Smooth muscle cell (in vitro differentiated cells): ENCODE measurements around the gene NSMCE1. TPM values are rescaled to one million over a fixed set of nuclear protein-coding genes. Genes with fewer than 3 reads are reported as not detected.
"Not testable (repeated sequence)": the region's sequence is repeated elsewhere in the genome, so short reads cannot be mapped to it uniquely, and the experiment has no call there.

Source experiments
- DNase-seq: peaks from one replicate; lab custom pipeline; 2025; ENCODE audit not compliant: unreplicated experiment; lab: John Stamatoyannopoulos, UW
- H2AFZ ChIP-seq: fragments of 200-600 bp; sonication (generic); 2 replicates; pipeline ENCODE4 v1.6.0; 2016; ENCODE audit warnings: antibody characterized with exemption, low read depth, mild to moderate bottlenecking
- H3F3A ChIP-seq: fragments of 200-600 bp; sonication (generic); 2 replicates; pipeline ENCODE4 v1.6.0; 2017; ENCODE audit warnings: antibody characterized with exemption, low read depth
- H3K27ac ChIP-seq: fragments of 200-600 bp; sonication (generic); 2 replicates; pipeline ENCODE4 v1.5.1; 2016; ENCODE audit warnings: low read depth, mild to moderate bottlenecking
- H3K27me3 ChIP-seq: fragments of 200-600 bp; sonication (generic); 2 replicates; pipeline ENCODE4 v1.6.1; 2016; ENCODE audit warnings: low read depth, mild to moderate bottlenecking
- H3K36me3 ChIP-seq: fragments of 200-600 bp; sonication (generic); 2 replicates; pipeline ENCODE4 v1.5.1; 2016; ENCODE audit warnings: low read depth
- H3K4me1 ChIP-seq: fragments of 200-600 bp; sonication (generic); 2 replicates; pipeline ENCODE4 v1.5.1; 2016; ENCODE audit warnings: low read depth
- H3K4me2 ChIP-seq: fragments of 200-600 bp; sonication (generic); 2 replicates; pipeline ENCODE4 v1.6.0; 2016; ENCODE audit warnings: mild to moderate bottlenecking
- H3K4me3 ChIP-seq: fragments of 200-600 bp; sonication (generic); 2 replicates; pipeline ENCODE4 v1.5.1; 2016; ENCODE audit warnings: mild to moderate bottlenecking
- H3K79me2 ChIP-seq: fragments of 200-600 bp; sonication (generic); 2 replicates; pipeline ENCODE4 v1.6.0; 2016; ENCODE audit warnings: low read depth, mild to moderate bottlenecking
- H3K9ac ChIP-seq: fragments of 200-600 bp; sonication (generic); 2 replicates; pipeline ENCODE4 v1.6.0; 2016; ENCODE audit warnings: low read depth
- H3K9me3 ChIP-seq: fragments of 200-600 bp; sonication (generic); replicated peaks from 2 replicates; pipeline ENCODE4 v1.5.1; 2016; ENCODE audit warnings: low read depth
- H4K20me1 ChIP-seq: fragments of 200-600 bp; sonication (generic); 2 replicates; pipeline ENCODE4 v1.6.0; 2016; ENCODE audit warnings: low read depth
- WGBS: methylation state at CpG from one replicate; pipeline ENCODE4 v1.1.7; 2016; ENCODE audit warnings: low lambda C conversion rate; 5-methylcytosine and 5-hydroxymethylcytosine counted together
- polyA plus RNA-seq: library from polyadenylated mRNA; unstranded; fragments of >200 nt; fragmentation: Nextera tagmentation; extraction: Ambion mirVana; gene quantifications from 2 replicates; pipeline ENCODE4 v1.2.1, GENCODE V29; 2016
- total RNA-seq: library from RNA; depleted of rRNA; stranded (reverse); fragments of >200 nt; gene quantifications from 2 replicates; pipeline ENCODE4 v1.2.3, GENCODE V29; 2014
- TF ChIP-seq, protein P1 (sequence below): fragments of 200-600 bp; sonication (generic); IDR thresholded peaks from 2 replicates; pipeline ENCODE4 v1.5.1; 2017; ENCODE audit warnings: borderline replicate concordance, mild to moderate bottlenecking, antibody characterized with exemption; ENCODE audit not compliant: insufficient read depth, poor library complexity, severe bottlenecking

The NSMCE1 gene
- total and polyA plus RNA-seq, 2 experiments from 2014 or later = 36.9 to 59.1 TPM

DNA sequence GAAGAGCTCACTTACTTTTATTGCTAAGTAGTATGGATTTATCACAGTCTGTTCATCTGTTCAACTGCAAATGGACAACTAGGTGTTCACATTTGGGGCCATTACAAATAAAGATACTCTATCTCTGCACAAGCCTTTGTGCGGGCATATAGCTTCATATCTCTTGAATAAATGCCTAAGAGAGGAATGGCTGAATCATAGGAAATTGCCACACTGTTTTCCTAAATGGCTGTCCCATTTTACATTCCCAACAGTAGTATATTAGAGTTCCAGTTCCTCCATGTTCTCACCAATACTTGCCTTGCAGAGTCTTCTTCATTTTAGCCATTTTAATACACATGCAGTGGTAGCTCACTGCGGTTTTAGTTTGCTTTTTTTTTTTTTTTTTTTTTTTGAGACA is 20.5 kb downstream of the NSMCE1 start:
- no peak overlapping the region for H2AFZ ChIP-seq
- H4K20me1 ChIP-seq = no peaks in the 10 kb centered on the region
- H3F3A ChIP-seq = no peaks in the 10 kb centered on the region
- no peak overlapping the region for H3K4me3 ChIP-seq
- no peaks in the 10 kb centered on the region for H3K36me3 ChIP-seq
- no peaks in the 10 kb centered on the region for H3K79me2 ChIP-seq
- H3K9ac ChIP-seq = no peak overlapping the region
- 88% methylated on average over 2 of the region's 2 CpGs for WGBS
- peaks cover 8% of the 10 kb centered on the region for H3K4me1 ChIP-seq
- no peak overlapping the region for H3K27ac ChIP-seq
- no peaks in the 10 kb centered on the region for H3K9me3 ChIP-seq
- H3K4me2 ChIP-seq = no peak overlapping the region
- TF ChIP-seq, protein P1, sequence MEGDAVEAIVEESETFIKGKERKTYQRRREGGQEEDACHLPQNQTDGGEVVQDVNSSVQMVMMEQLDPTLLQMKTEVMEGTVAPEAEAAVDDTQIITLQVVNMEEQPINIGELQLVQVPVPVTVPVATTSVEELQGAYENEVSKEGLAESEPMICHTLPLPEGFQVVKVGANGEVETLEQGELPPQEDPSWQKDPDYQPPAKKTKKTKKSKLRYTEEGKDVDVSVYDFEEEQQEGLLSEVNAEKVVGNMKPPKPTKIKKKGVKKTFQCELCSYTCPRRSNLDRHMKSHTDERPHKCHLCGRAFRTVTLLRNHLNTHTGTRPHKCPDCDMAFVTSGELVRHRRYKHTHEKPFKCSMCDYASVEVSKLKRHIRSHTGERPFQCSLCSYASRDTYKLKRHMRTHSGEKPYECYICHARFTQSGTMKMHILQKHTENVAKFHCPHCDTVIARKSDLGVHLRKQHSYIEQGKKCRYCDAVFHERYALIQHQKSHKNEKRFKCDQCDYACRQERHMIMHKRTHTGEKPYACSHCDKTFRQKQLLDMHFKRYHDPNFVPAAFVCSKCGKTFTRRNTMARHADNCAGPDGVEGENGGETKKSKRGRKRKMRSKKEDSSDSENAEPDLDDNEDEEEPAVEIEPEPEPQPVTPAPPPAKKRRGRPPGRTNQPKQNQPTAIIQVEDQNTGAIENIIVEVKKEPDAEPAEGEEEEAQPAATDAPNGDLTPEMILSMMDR = no peak
- H3K27me3 ChIP-seq = no peaks in the 10 kb centered on the region
- DNase-seq = no peak

- H3K9ac ChIP-seq = not testable (repeated sequence)
Observed at GRCh38 chr16:27247076-27247475, 21.5 kb downstream of the NSMCE1 start.

GRCh38 chr16:27246439-27246838 is 22.1 kb downstream of the NSMCE1 start:
- H2AFZ ChIP-seq = no peak overlapping the region
- H3K9me3 ChIP-seq = no peaks in the 10 kb centered on the region
- TF ChIP-seq, protein P1 = no peak
- H3K4me1 ChIP-seq = peaks cover 8% of the 10 kb centered on the region
- no peak overlapping the region for H3K4me3 ChIP-seq
- H3K79me2 ChIP-seq = no peaks in the 10 kb centered on the region
- H3K4me2 ChIP-seq = no peak overlapping the region
- no peak overlapping the region for H3K9ac ChIP-seq
- H3K36me3 ChIP-seq = no peaks in the 10 kb centered on the region
- DNase-seq = no peak
- H3K27me3 ChIP-seq = no peaks in the 10 kb centered on the region
- no peaks in the 10 kb centered on the region for H4K20me1 ChIP-seq
- peak overlapping the region; percentile 25 for H3K27ac ChIP-seq
- 96% methylated on average over 4 of the region's 4 CpGs for WGBS
- no peaks in the 10 kb centered on the region for H3F3A ChIP-seq

More at GRCh38 chr16:27247076-27247475, 21.5 kb downstream of the NSMCE1 start:
- H3K79me2 ChIP-seq, H3K4me2 ChIP-seq, H3K9me3 ChIP-seq, H3K27me3 ChIP-seq, H3F3A ChIP-seq, DNase-seq, H3K4me1 ChIP-seq, H2AFZ ChIP-seq, H3K4me3 ChIP-seq, H4K20me1 ChIP-seq, H3K27ac ChIP-seq, H3K36me3 ChIP-seq: not testable (repeated sequence)
- 94% methylated on average over 1 of the region's 1 CpG for WGBS

DNA sequence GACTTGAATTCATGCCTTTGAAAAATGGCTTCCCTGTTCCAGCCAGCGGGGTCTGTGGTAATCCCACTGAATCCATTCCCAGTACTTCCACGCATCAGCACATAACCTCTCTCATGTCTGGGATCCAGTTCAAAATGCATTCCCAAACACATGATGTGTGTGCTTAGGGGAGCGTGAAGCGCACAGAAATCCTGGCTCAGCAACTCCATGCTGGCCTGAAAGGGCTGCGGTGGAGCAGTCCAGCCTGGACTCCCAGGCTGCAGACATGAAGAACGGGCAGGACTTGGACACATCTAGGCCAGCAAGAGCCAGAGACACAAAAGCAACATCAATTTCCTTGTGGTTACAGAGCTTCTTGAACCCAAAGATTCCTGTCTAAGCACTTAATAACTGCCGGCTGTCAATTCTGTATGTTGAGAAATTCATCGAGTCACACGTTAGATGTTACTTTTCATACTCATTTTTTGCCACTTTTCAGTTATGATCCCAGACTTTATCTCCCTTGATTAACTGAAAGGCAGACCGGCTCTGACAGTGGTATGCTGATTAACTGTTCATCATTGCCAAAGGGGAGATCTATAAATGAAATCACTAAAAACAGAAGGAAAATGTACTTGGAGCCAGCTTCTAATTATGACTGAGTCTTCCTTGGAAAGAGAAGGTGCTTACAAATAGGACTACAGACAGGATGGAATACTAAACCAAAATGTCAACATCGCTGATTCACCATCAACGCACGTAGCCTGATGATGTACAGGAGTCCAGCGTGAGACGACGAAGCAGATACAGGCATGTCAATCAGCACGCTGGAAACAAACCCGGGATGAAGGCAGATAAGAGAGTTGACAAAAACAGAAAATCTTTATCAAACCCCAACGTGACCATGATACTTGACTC is 23.0 kb downstream of the NSMCE1 start:
- TF ChIP-seq, protein P1 = no peak
- Histone ChIP-seq H3K4me2 (no peak overlapping the region), H3K4me3 (no peak overlapping the region), H3F3A (no peaks in the 10 kb centered on the region), H3K36me3 (no peaks in the 10 kb centered on the region), H3K9ac (no peak overlapping the region), H3K4me1 (peaks cover 5% of the 10 kb centered on the region), H2AFZ (no peak overlapping the region), H3K27ac (peak overlapping the region; percentile 47), H4K20me1 (no peaks in the 10 kb centered on the region), H3K9me3 (no peaks in the 10 kb centered on the region), H3K27me3 (no peaks in the 10 kb centered on the region), H3K79me2 (no peaks in the 10 kb centered on the region)
- 66% methylated on average over 19 of the region's 19 CpGs for WGBS
- DNase-seq = no peak
